Hepatocyte (in vitro differentiated cells): Measurements from ENCODE around the gene TEX22.

Source experiments
- CTCF ChIP-seq: fragments of 200-600 bp; sonication (generic); IDR thresholded peaks from 2 replicates; pipeline ENCODE4 v1.5.1; 2016; ENCODE audit warnings: antibody characterized with exemption, mild to moderate bottlenecking; ENCODE audit not compliant: poor library complexity
- EZH2 ChIP-seq: fragments of 200-600 bp; sonication (generic); IDR thresholded peaks from 2 replicates; pipeline ENCODE4 v1.6.1; 2016; ENCODE audit warnings: antibody characterized with exemption, mild to moderate bottlenecking, borderline replicate concordance

GRCh38 chr14:105394714-105395537, 3.4 kb upstream of the TEX22 start:
- TF ChIP-seq CTCF (no peak), EZH2 (no peak)
